Activated CD8-positive, alpha-beta memory T cell treated with anti-CD3 and anti-CD28 coated beads, Interleukin-2, amount 10 ng/mL, durations not matched to agents 7 days and 5 days (primary cell): ENCODE data around the gene KRTAP4-9. TPM values are rescaled to one million over a fixed set of nuclear protein-coding genes. Genes with fewer than 3 reads are reported as not detected.
"Not testable (repeated sequence)": the region's sequence is repeated elsewhere in the genome, so short reads cannot be mapped to it uniquely, and the experiment has no call there.

Source experiments
- ATAC-seq: fragments of 150-1000 bp; cut with Tn5 transposase; one replicate; pipeline ENCODE4 v1.10.0; 2021; ENCODE audit warnings: moderate library complexity
- CTCF ChIA-PET: fragments of 350-600 bp; sonication (Branson Sonifier 250); formaldehyde crosslinking; loops from one replicate; lab custom pipeline; 2021; ENCODE audit warnings: antibody characterized with exemption; lab: Charles Lee
- DNase-seq: peaks from one replicate; pipeline ENCODE4 v3.0.0-alpha.2; 2020
- H3K27ac Mint-ChIP-seq: one replicate; pipeline ENCODE4 v1.8.0; 2021; ENCODE audit warnings: mild to moderate bottlenecking, mixed read lengths
- H3K27me3 Mint-ChIP-seq: one replicate; pipeline ENCODE4 v1.8.0; 2021; ENCODE audit warnings: mixed read lengths
- H3K36me3 Mint-ChIP-seq: one replicate; pipeline ENCODE4 v1.8.0; 2021; ENCODE audit warnings: mild to moderate bottlenecking, mixed read lengths
- H3K4me1 Mint-ChIP-seq: one replicate; pipeline ENCODE4 v1.8.0; 2021; ENCODE audit warnings: mixed read lengths
- H3K4me3 Mint-ChIP-seq: one replicate; pipeline ENCODE4 v1.8.0; 2021; ENCODE audit warnings: mild to moderate bottlenecking, moderate library complexity, mixed read lengths
- H3K9me3 Mint-ChIP-seq: one replicate; pipeline ENCODE4 v1.8.0; 2022; ENCODE audit warnings: low read depth, mixed read lengths
- total RNA-seq, 2 experiments: library from RNA; stranded (reverse); gene quantifications; one replicate each; pipeline ENCODE4 v1.2.3, GENCODE V29; 2021

The KRTAP4-9 gene
- total RNA-seq, result not detected

GRCh38 chr17:41105347-41105746 lies at the start of gene KRTAP4-9:
TSS of gene KRTAP4-9 (plus strand) at chr17:41105389. CDS start at chr17:41105389, 0 bp downstream.
- ATAC-seq, H3K9me3 Mint-ChIP-seq: not testable (repeated sequence)

DNA sequence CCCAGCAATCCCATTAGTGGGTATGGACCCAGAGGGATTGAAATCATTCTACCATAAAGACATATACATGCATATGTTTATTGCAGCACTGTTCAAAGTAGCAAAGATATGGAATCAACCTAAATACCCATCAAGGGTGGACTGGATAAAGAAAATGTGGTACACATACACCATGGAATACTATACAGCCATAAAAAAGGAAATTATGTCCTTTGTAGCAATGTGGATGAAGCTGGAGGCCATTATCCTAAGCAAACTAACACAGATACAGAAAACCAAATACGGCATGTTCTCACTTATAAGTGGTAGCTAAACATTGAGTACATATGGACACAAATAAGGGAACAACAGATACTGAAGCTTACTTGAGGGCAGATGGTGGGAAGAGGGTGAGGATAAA lies 47.6 kb upstream of the KRTAP4-9 start:
- Mint-ChIP-seq H3K36me3 (no peaks in the 10 kb centered on the region), H3K27ac (no peak overlapping the region), H3K4me1 (no peaks in the 10 kb centered on the region), H3K27me3 (peaks cover 54% of the 10 kb centered on the region), H3K9me3 (peaks cover 3% of the 10 kb centered on the region), H3K4me3 (no peak overlapping the region)
- DNase-seq, result no peak
- no peak for ATAC-seq
- CTCF ChIA-PET, result no interaction called here

More at GRCh38 chr17:41105347-41105746, at the start of gene KRTAP4-9:
- H3K27me3 Mint-ChIP-seq, result peaks cover 25% of the 10 kb centered on the region
- DNase-seq, H3K4me1 Mint-ChIP-seq, H3K36me3 Mint-ChIP-seq, H3K27ac Mint-ChIP-seq, H3K4me3 Mint-ChIP-seq, CTCF ChIA-PET: not testable (repeated sequence)

- Mint-ChIP-seq H3K4me1 (no peaks in the 10 kb centered on the region), H3K27ac (no peak overlapping the region), H3K27me3 (peaks cover 48% of the 10 kb centered on the region), H3K4me3 (no peak overlapping the region), H3K36me3 (no peaks in the 10 kb centered on the region), H3K9me3 (peaks cover 3% of the 10 kb centered on the region)
- CTCF ChIA-PET, result no interaction called here
- ATAC-seq (no peak), DNase-seq (no peak)
These were observed 46.4 kb upstream of the KRTAP4-9 start for GRCh38 chr17:41058741-41059140.

GRCh38 chr17:41059276-41060051 lies 45.7 kb upstream of the KRTAP4-9 start:
- H3K4me1 Mint-ChIP-seq, CTCF ChIA-PET, H3K36me3 Mint-ChIP-seq, DNase-seq, H3K4me3 Mint-ChIP-seq, H3K27ac Mint-ChIP-seq, ATAC-seq, H3K9me3 Mint-ChIP-seq: not testable (repeated sequence)
- H3K27me3 Mint-ChIP-seq, result peaks cover 51% of the 10 kb centered on the region

DNA sequence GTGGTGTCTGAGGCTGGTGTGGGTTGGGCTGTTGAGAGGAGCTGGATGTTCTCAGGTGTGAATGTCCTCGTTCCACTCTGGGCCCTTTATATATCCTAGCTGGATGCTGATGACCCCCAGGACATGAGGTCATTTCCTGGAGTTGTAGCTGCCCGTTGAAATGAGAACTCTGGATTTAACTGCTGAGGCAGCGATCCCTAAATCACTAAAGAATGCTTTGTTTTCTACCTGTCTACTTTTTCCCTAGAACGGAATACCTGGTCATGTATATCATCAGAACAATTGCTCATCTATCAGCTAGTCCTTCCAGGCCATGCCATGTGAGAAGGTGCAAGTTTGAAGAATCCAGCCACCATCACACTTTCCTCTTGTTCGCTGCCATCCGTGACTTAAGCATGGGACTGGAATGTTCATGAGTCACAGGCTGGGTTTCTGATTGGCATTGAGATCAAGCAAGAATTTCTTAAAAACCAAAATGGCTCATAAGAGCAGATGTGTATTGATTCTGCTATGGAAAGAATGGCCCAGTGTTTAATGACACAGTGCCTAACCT lies 45.1 kb upstream of the KRTAP4-9 start, which contains the start of gene KRTAP2-3:
KRTAP2-3 (minus strand) TSS at position 63 of the 553 bp plus-strand sequence. CDS start 64 bp downstream, outside the sequence.
- no peak within 1 kb of the TSS for H3K4me3 Mint-ChIP-seq
- CTCF ChIA-PET, result no interaction called here
- peaks cover 3% of the 10 kb centered on the region for H3K9me3 Mint-ChIP-seq
- no peak for ATAC-seq
- no peaks in the 10 kb centered on the region for H3K36me3 Mint-ChIP-seq
- peaks cover 51% of the 10 kb centered on the region for H3K27me3 Mint-ChIP-seq
- H3K4me1 Mint-ChIP-seq, result no peaks in the 10 kb centered on the region
- H3K27ac Mint-ChIP-seq, result no peak within 1 kb of the TSS
- no peak for DNase-seq

DNA sequence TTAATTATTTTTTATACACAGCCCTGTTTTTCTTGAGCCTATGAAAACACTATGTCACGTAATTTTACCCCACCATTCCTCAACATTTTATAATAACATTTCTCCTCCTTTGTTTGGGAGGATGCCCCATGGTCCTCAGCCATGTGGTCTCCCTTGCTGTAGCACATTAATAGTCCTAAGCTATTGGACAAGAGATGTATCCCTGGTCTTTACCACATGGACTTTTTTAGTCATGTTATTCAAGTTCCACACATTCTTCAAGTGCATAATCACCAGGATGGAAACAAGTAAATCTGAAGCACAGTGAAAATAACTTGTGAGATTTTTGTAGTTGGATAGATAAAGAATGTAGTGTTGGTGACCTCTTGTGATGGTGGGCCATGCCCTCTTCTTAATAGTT lies 43.2 kb upstream of the KRTAP4-9 start:
- no peak overlapping the region for H3K4me3 Mint-ChIP-seq
- peaks cover 3% of the 10 kb centered on the region for H3K9me3 Mint-ChIP-seq
- peaks cover 48% of the 10 kb centered on the region for H3K27me3 Mint-ChIP-seq

DNA sequence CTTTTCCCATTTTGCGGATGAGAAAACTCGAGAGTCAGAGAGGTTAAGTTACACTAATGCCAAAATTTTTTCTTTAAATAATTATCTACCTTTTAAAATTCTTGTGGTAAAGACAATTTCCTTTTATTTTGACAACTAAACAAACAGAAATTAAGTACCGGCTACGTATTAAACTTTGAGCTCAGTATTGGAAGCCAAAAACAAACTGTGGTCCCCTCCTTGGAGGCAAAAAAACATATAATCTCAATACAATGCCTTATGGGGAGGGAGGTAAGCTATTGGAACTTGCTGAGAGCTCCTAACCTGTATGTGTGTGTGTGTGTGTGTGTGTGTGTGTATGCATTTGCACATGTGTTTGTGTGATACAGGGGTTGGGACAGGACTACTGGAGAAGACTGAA lies 41.7 kb upstream of the KRTAP4-9 start:
- peaks cover 39% of the 10 kb centered on the region for H3K27me3 Mint-ChIP-seq
- H3K36me3 Mint-ChIP-seq, result no peaks in the 10 kb centered on the region
- CTCF ChIA-PET, result no interaction called here
- no peaks in the 10 kb centered on the region for H3K9me3 Mint-ChIP-seq
- peaks cover 5% of the 10 kb centered on the region for H3K4me1 Mint-ChIP-seq
- ATAC-seq (no peak), DNase-seq (no peak)
- H3K4me3 Mint-ChIP-seq, result no peak overlapping the region
- no peak overlapping the region for H3K27ac Mint-ChIP-seq

More for the DNA sequence above, 43.2 kb upstream of the KRTAP4-9 start:
- DNase-seq, result no peak
- ATAC-seq, result no peak
- peaks cover 5% of the 10 kb centered on the region for H3K4me1 Mint-ChIP-seq
- no peak overlapping the region for H3K27ac Mint-ChIP-seq
- CTCF ChIA-PET, result no interaction called here
- no peaks in the 10 kb centered on the region for H3K36me3 Mint-ChIP-seq

- Mint-ChIP-seq H3K36me3 (no peaks in the 10 kb centered on the region), H3K4me1 (peaks cover 7% of the 10 kb centered on the region), H3K9me3 (no peaks in the 10 kb centered on the region), H3K27me3 (peaks cover 31% of the 10 kb centered on the region), H3K27ac (no peak overlapping the region), H3K4me3 (no peak overlapping the region)
- DNase-seq, result no peak
- ATAC-seq, result no peak
- CTCF ChIA-PET, result interaction anchor here (0.5 kb wide), 1 partner anchor 45 kb away, joined by 3 read pairs; no protein-coding TSS in a partner anchor
These were observed 40.9 kb upstream of the KRTAP4-9 start for GRCh38 chr17:41064301-41064700.

- not testable (repeated sequence) for H3K4me1 Mint-ChIP-seq, H3K36me3 Mint-ChIP-seq, DNase-seq, H3K27ac Mint-ChIP-seq, ATAC-seq, H3K9me3 Mint-ChIP-seq, H3K4me3 Mint-ChIP-seq
- CTCF ChIA-PET, result interaction anchor here (0.5 kb wide), 1 partner anchor 46 kb away, joined by 3 read pairs; no protein-coding TSS in a partner anchor
- H3K27me3 Mint-ChIP-seq, result peaks cover 25% of the 10 kb centered on the region
These were observed 40.0 kb upstream of the KRTAP4-9 start for GRCh38 chr17:41065016-41065689.

GRCh38 chr17:41065829-41066624 lies 39.2 kb upstream of the KRTAP4-9 start, which contains the start of gene KRTAP2-4:
TSS of gene KRTAP2-4 (minus strand) at chr17:41065879. CDS start at chr17:41065845, 34 bp downstream.
- peaks cover 7% of the 10 kb centered on the region for H3K4me1 Mint-ChIP-seq
- ATAC-seq (no peak), DNase-seq (no peak)
- H3K36me3 Mint-ChIP-seq, result no peaks in the 10 kb centered on the region
- CTCF ChIA-PET, result no interaction called here
- no peak within 1 kb of the TSS for H3K27ac Mint-ChIP-seq
- peaks cover 16% of the 10 kb centered on the region for H3K27me3 Mint-ChIP-seq
- H3K4me3 Mint-ChIP-seq, result no peak within 1 kb of the TSS
- no peaks in the 10 kb centered on the region for H3K9me3 Mint-ChIP-seq

- no peak overlapping the region for H3K4me3 Mint-ChIP-seq
- DNase-seq (no peak), ATAC-seq (no peak)
- H3K36me3 Mint-ChIP-seq, result no peaks in the 10 kb centered on the region
- H3K27me3 Mint-ChIP-seq, result peaks cover 8% of the 10 kb centered on the region
- H3K9me3 Mint-ChIP-seq, result no peaks in the 10 kb centered on the region
- peaks cover 7% of the 10 kb centered on the region for H3K4me1 Mint-ChIP-seq
- H3K27ac Mint-ChIP-seq, result no peak overlapping the region
- CTCF ChIA-PET, result no interaction called here
These were observed 37.9 kb upstream of the KRTAP4-9 start for GRCh38 chr17:41067281-41067680.

- no peak overlapping the region for H3K27ac Mint-ChIP-seq
- no peak for ATAC-seq
- CTCF ChIA-PET, result no interaction called here
These were observed 36.2 kb upstream of the KRTAP4-9 start for GRCh38 chr17:41069031-41069430.

More at GRCh38 chr17:41069031-41069430, 36.2 kb upstream of the KRTAP4-9 start:
- H3K4me1 Mint-ChIP-seq, result peaks cover 7% of the 10 kb centered on the region
- H3K4me3 Mint-ChIP-seq, result no peak overlapping the region
- H3K9me3 Mint-ChIP-seq, result no peaks in the 10 kb centered on the region
- peaks cover 5% of the 10 kb centered on the region for H3K27me3 Mint-ChIP-seq
- H3K36me3 Mint-ChIP-seq, result no peaks in the 10 kb centered on the region
- DNase-seq, result no peak
